NCI-H1694 treated with DMSO at 0.1 percent for 48 hours (cell line): Measurements from ENCODE around the gene ITIH3.
A peak's percentile ranks its signal among the peaks of the same experiment; 100 is the strongest.

Experiments used
- DNase-seq: peaks from one replicate; lab custom pipeline; 2025; lab: John Stamatoyannopoulos, UW

ITIH3 gene

DNA sequence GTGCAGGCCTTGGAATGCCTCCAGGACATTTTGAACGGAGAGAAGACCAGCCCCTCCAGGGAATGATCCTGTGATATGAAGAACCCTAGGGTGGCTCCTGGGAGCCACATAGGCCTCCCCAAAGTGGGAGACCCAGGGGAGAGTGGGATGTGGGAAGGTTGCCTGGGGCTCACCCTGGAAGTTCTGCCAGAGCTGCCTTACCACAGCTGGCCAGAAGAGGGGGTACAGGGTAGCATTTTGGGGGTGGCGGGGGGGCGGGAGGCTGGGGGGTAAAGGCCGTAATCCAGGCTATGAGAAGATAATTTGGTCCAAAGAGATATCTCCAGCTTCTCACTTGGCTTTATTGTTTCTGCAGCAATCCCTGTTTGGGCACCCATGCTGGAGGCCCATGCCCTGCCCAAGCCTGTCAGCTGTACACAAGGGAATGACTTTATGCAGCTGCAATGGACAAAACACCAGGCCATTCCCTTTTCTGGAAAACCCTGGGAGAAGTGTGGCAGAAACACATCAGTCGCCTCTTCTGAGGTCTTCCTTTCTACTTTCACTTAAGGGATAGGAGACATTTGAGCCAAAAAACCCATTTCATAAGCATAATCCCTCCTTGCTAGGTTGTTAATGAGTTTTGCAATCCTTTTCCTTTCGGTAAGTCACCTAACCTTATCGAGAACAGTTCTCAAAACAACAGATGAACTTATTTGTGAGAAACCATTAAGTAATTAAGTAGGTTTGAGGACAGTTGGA lies 51.3 kb downstream of the ITIH3 start:
- DNase-seq = no peak

- DNase-seq = no peak
These were observed 51.9 kb downstream of the ITIH3 start for GRCh38 chr3:52846432-52846965.

GRCh38 chr3:52847241-52847640 lies 52.6 kb downstream of the ITIH3 start:
- DNase-seq = no peak

GRCh38 chr3:52847726-52848125 lies 53.1 kb downstream of the ITIH3 start:
- no peak for DNase-seq

DNA sequence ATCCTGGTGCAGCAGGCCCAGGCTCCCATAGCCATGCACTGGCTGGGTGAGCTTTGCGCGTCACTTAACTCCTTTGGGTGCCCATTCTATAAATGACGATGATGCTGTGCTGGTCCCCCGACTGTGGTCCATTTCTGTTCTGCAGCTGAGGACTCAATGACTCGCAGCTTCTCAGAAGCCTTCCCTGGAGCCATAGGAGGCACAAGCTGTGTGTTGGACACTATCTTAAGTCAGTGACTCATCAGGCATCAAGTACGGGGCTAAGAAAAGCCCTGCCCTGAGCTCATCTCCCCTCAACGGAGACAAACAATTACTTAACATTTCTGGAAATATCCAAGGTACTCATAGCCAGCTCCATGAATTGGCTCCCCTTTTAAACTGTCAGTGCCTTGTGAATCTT lies 54.0 kb downstream of the ITIH3 start:
- DNase-seq = no peak

DNA sequence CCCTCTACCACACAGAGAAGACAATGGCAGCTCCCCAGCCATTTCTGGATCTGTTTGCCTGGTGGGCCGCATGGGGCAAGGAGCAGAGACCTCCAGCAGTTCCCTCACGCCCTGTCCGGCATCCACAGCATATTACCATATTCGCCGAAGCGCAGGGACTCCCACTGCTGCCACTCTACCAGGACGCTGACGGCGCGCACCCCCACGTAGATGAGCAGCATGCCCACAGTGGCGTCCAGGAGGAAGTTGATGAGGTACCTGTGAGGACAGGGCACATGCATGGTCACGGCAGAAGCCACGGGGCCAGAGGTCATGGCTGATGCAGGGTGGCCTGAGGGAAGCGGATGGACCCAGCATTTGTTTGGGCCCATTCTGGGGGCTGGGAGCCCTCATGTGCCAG lies 55.1 kb downstream of the ITIH3 start:
- DNase-seq = no peak

GRCh38 chr3:52851348-52851747 lies 56.8 kb downstream of the ITIH3 start:
- peak; percentile 35 for DNase-seq

DNA sequence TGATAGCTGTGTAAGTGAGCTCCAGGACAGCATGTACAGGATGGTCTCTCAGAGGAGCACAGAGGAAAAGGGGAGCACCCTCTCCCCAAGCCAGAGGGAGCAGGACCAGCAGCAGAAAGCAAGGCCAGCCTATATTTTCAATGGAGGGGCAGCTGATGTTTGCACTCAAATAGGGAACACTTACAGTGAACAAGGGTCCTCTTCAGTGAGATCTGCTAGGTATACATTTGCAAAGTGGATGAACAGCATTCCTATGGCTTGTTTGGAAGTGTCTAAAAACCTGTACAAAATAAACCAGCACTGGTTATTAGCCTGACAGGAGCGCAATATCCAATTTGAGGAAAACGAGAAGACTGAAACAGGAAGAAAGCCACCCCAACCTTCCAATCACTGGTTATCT lies 57.8 kb downstream of the ITIH3 start:
- DNase-seq = no peak

- DNase-seq = no peak
These were observed 59.4 kb downstream of the ITIH3 start for GRCh38 chr3:52854013-52854412.

- no peak for DNase-seq
These were observed 62.1 kb downstream of the ITIH3 start for GRCh38 chr3:52856666-52857065.

GRCh38 chr3:52857133-52857532 lies 62.5 kb downstream of the ITIH3 start:
- no peak for DNase-seq

GRCh38 chr3:52857864-52858263 lies 63.3 kb downstream of the ITIH3 start:
- no peak for DNase-seq
